ENCODE data around the gene NANOS1.
"Not testable (repeated sequence)": the region's sequence is repeated elsewhere in the genome, so short reads cannot be mapped to it uniquely, and the experiment has no call there.

Gene NANOS1

GRCh38 chr10:119026301-119027110 is 3.0 kb upstream of the NANOS1 start:
- TF ChIP-seq ZFX (IDR thresholded peaks at IDR 0.05) (no peak), CTCF (conservative IDR thresholded peaks at IDR 0.05) (no peak)
- H3K27ac ChIP-seq, result peak overlapping the region; percentile 57

GRCh38 chr10:119028445-119028899 is 1.0 kb upstream of the NANOS1 start:
- not testable (repeated sequence) for H3K27ac ChIP-seq

DNA sequence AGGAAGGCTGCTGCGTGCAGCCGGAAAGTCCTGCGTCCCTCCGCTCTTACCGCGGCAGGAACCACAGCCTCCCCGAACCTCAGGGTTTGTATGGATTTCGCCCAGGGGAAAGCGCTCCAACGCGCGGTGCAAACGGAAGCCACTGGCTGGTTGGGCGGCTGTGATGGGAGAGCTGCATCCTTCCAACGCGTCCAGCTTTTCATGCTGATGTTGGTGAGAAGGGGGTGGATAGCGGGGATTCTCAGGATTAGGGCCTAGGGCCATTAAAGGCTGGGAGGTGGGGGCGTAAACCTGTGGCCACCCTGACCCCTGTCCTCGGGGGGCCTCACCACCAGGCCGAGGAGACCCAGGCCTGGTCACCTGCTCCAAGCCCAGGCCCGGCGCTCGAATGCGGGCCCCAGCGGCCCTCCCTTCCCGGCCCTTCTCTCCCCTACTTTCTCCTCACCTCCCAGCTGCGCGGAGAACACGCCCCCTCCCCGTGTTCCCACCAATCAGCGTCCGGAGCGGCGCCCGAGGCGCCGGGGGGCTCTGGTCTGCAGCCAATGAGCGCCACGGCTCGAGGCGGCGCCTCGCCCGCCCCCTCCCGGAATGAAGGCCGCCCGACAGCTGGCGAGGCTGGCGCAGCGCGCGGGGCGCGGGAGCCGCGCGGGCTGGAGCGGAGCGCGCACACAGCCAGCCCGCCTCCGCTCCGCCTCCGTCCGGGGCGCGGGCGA is 458 bp upstream of the NANOS1 start:
- H3K27ac ChIP-seq, result no peak overlapping the region
- TF ChIP-seq ZFX (IDR thresholded peaks at IDR 0.05) (no peak), CTCF (conservative IDR thresholded peaks at IDR 0.05) (no peak)

DNA sequence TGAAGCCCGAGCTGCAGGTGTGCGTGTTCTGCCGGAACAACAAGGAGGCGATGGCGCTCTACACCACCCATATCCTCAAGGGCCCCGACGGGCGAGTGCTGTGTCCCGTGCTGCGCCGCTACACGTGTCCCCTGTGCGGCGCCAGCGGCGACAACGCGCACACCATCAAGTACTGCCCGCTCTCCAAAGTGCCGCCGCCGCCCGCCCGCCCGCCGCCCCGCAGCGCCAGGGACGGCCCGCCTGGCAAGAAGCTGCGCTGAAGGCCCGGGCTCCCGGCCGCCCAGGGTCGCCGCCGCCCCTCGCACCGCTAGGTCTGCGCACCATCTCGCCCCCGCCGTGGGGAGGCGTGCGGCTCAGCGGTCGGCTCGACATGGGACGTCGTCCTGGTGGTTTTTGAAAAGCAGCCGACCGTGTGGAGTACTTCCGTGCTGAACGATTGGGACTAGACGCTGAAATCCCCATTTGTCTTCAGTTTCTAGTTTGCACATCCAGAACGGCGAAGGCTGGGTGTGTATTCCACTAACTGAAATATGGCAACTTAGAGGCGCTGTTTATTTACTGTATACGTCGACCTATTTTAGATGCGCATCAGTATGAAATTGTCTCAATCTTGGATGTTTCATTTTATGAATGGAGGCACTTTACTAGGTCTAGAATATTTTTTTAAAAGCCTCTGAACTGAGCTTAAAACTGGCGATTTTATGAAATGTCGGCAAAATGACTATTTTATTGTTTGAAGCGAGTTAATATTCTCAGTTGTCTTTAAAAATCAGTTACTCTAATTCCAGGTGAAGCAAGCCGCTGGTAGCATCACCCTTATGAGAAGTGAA is 1.1 kb downstream of the NANOS1 start:
- TF ChIP-seq ZFX (IDR thresholded peaks at IDR 0.05) (no peak), CTCF (conservative IDR thresholded peaks at IDR 0.05) (peak; percentile 31)
- H3K27ac ChIP-seq, result peak overlapping the region; percentile 8; the same call in 1 of the 2 replicates

GRCh38 chr10:119031496-119032059 is 2.1 kb downstream of the NANOS1 start:
- TF ChIP-seq ZFX (IDR thresholded peaks at IDR 0.05) (no peak), CTCF (conservative IDR thresholded peaks at IDR 0.05) (no peak)
- no peak overlapping the region for H3K27ac ChIP-seq

GRCh38 chr10:119039161-119039560 is 9.6 kb downstream of the NANOS1 start:
- TF ChIP-seq CTCF (conservative IDR thresholded peaks at IDR 0.05), result no peak
- no peak for TF ChIP-seq ZFX (IDR thresholded peaks at IDR 0.05)
- no peak overlapping the region for H3K27ac ChIP-seq

DNA sequence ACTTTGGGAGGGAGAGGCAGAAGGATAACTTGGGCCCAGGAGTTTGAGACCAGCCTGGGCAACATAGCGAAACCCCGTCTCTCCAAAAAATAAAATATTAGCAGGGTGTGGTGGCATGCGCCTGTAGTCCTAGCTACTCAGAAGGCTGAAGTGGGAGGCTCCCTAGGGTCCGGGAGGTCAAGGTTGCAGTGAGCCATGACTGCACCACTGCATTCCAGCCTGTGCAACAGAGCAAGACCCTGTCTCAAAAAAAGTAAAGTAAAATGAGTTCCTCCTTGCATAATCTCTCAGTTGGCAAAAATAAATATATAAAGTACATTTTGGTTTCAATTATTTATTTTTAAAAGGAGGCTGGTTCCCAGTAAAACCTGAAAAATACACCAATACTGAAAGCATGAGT is 11.8 kb downstream of the NANOS1 start:
- TF ChIP-seq CTCF (conservative IDR thresholded peaks at IDR 0.05) (no peak), ZFX (IDR thresholded peaks at IDR 0.05) (no peak)
- H3K27ac ChIP-seq, result no peak overlapping the region

All from C4-2B (cell line).